Measurements from ENCODE around the gene KICS2. TPM values are rescaled to one million over a fixed set of nuclear protein-coding genes. Genes with fewer than 3 reads are reported as not detected.

Gene KICS2
- total RNA-seq, 6 donors from 2014 or later, result 6.0 to 16.6 (median 11.6) TPM

- H3K4me1 ChIP-seq, result no peaks in the 10 kb centered on the region
- WGBS, 2 donors, result 71 to 72% methylated on average over 3 of the region's 3 CpGs
- H3K36me3 ChIP-seq, result no peaks in the 10 kb centered on the region
- H3K27ac ChIP-seq, result no peak overlapping the region
- no peaks in the 10 kb centered on the region for H3K9me3 ChIP-seq
- TF ChIP-seq POLR2A (IDR thresholded peaks at IDR 0.05) (no peak), POLR2AphosphoS5 (IDR thresholded peaks at IDR 0.05) (no peak), EP300 (IDR thresholded peaks at IDR 0.05) (no peak)
- TF ChIP-seq, protein P1, sequence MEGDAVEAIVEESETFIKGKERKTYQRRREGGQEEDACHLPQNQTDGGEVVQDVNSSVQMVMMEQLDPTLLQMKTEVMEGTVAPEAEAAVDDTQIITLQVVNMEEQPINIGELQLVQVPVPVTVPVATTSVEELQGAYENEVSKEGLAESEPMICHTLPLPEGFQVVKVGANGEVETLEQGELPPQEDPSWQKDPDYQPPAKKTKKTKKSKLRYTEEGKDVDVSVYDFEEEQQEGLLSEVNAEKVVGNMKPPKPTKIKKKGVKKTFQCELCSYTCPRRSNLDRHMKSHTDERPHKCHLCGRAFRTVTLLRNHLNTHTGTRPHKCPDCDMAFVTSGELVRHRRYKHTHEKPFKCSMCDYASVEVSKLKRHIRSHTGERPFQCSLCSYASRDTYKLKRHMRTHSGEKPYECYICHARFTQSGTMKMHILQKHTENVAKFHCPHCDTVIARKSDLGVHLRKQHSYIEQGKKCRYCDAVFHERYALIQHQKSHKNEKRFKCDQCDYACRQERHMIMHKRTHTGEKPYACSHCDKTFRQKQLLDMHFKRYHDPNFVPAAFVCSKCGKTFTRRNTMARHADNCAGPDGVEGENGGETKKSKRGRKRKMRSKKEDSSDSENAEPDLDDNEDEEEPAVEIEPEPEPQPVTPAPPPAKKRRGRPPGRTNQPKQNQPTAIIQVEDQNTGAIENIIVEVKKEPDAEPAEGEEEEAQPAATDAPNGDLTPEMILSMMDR (IDR thresholded peaks at IDR 0.05), result no peak
- H3K27me3 ChIP-seq, result no peaks in the 10 kb centered on the region
- ATAC-seq (ENCODE audit: low FRiP score in 2 of 2) (no peak), DNase-seq (no peak)
- H3K4me3 ChIP-seq, result no peak overlapping the region
Measured at GRCh38 chr12:64240781-64241180, 18.7 kb upstream of the KICS2 start.

GRCh38 chr12:64237382-64237781, 15.3 kb upstream of the KICS2 start:
- H3K36me3 ChIP-seq, result no peaks in the 10 kb centered on the region
- DNase-seq, result no peak

DNA sequence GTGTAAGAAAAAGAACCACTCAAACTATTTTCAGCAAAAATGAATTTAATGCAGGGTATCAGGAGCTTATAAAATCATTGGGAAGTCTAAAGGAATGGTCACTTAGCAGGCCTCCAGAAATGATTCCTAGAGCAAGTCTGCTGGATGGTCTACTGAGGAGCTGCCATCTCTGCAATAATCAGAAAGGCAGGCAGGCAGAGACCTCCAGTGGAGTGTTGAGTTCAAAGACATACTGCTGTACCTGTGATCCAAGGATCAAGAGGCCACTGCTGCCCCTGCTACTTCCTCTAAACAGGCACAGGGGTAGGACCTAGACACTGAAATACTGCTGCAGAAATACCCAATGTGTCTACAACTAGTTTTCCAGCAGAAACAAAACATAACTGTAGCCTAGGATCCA, 14.5 kb upstream of the KICS2 start:
- H3K36me3 ChIP-seq, result no peaks in the 10 kb centered on the region
- no peaks in the 10 kb centered on the region for H3K4me1 ChIP-seq
- H3K27ac ChIP-seq, result no peak overlapping the region
- no peaks in the 10 kb centered on the region for H3K27me3 ChIP-seq
- no peaks in the 10 kb centered on the region for H3K9me3 ChIP-seq
- DNase-seq (no peak), ATAC-seq (ENCODE audit: low FRiP score in 2 of 2) (no peak)
- TF ChIP-seq, protein P1 (IDR thresholded peaks at IDR 0.05), result no peak
- TF ChIP-seq POLR2A (IDR thresholded peaks at IDR 0.05) (no peak), EP300 (IDR thresholded peaks at IDR 0.05) (no peak), POLR2AphosphoS5 (IDR thresholded peaks at IDR 0.05) (no peak)
- H3K4me3 ChIP-seq, result no peak overlapping the region

More at GRCh38 chr12:64237382-64237781, 15.3 kb upstream of the KICS2 start:
- Histone ChIP-seq H3K4me3 (no peak overlapping the region), H3K27ac (no peak overlapping the region), H3K27me3 (no peaks in the 10 kb centered on the region), H3K9me3 (no peaks in the 10 kb centered on the region), H3K4me1 (no peaks in the 10 kb centered on the region)
- TF ChIP-seq POLR2A (IDR thresholded peaks at IDR 0.05) (no peak), EP300 (IDR thresholded peaks at IDR 0.05) (no peak), POLR2AphosphoS5 (IDR thresholded peaks at IDR 0.05) (no peak)
- TF ChIP-seq, protein P1 (IDR thresholded peaks at IDR 0.05), result no peak
- no peak for ATAC-seq (ENCODE audit: low FRiP score in 2 of 2)

GRCh38 chr12:64232196-64232595, 10.1 kb upstream of the KICS2 start:
- H3K27ac ChIP-seq, result no peak overlapping the region
- H3K4me1 ChIP-seq, result no peaks in the 10 kb centered on the region
- 83 to 84% methylated on average over 1 of the region's 1 CpG for WGBS, 2 donors
- DNase-seq, result no peak
- ATAC-seq (ENCODE audit: low FRiP score in 2 of 2), result no peak
- H3K36me3 ChIP-seq, result no peaks in the 10 kb centered on the region
- no peaks in the 10 kb centered on the region for H3K27me3 ChIP-seq
- H3K4me3 ChIP-seq, result no peak overlapping the region
- no peaks in the 10 kb centered on the region for H3K9me3 ChIP-seq
- TF ChIP-seq EP300 (IDR thresholded peaks at IDR 0.05), result no peak
- TF ChIP-seq, protein P1 (IDR thresholded peaks at IDR 0.05), result no peak
- TF ChIP-seq POLR2AphosphoS5 (IDR thresholded peaks at IDR 0.05), result no peak
- TF ChIP-seq POLR2A (IDR thresholded peaks at IDR 0.05), result no peak

DNA sequence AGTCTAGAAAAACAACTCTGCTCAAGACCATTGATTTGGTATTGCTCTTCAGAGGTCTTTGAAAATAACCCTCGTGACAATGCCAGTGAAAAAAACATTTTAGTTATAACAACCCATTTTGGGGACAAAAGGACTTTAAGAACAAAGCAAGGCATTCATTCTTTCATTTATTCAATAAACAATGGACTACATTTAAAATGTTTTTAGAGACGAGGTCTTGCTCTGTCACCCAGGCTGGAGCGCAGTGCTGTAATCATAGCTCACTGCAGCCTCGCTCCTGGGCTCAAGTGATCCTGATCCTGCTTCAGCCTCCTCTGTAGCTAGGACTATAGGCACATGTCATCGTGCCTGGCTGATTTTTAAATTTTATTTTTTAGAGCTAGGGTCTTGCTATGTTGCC, 7.7 kb upstream of the KICS2 start:
- no peak overlapping the region for H3K4me3 ChIP-seq
- no peaks in the 10 kb centered on the region for H3K4me1 ChIP-seq
- DNase-seq (no peak), ATAC-seq (ENCODE audit: low FRiP score in 2 of 2) (no peak)
- H3K27ac ChIP-seq, result no peak overlapping the region
- TF ChIP-seq, protein P1 (IDR thresholded peaks at IDR 0.05), result no peak
- TF ChIP-seq EP300 (IDR thresholded peaks at IDR 0.05), result no peak
- TF ChIP-seq POLR2AphosphoS5 (IDR thresholded peaks at IDR 0.05), result no peak
- no peak for TF ChIP-seq POLR2A (IDR thresholded peaks at IDR 0.05)
- no peaks in the 10 kb centered on the region for H3K36me3 ChIP-seq
- 89% methylated on average over 5 of the region's 5 CpGs for WGBS, 2 donors
- H3K9me3 ChIP-seq, result no peaks in the 10 kb centered on the region
- no peaks in the 10 kb centered on the region for H3K27me3 ChIP-seq

Data from upper lobe of left lung (tissue), 6 donors.